Astrocyte (in vitro differentiated cells and primary cell): Measurements from ENCODE around the gene DSN1.

Source experiments
- EZH2 ChIP-seq: IDR thresholded peaks from 2 replicates; pipeline ENCODE4 v1.6.1; 2012; ENCODE audit warnings: mild to moderate bottlenecking, low read length, inconsistent platforms; ENCODE audit not compliant: insufficient read depth
- TF ChIP-seq, protein P1 (sequence below): IDR thresholded peaks from 2 replicates; pipeline ENCODE4 v1.5.1; 2011; ENCODE audit warnings: low read depth, mild to moderate bottlenecking, inconsistent platforms, low read length, moderate library complexity; ENCODE audit not compliant: insufficient read depth

DNA sequence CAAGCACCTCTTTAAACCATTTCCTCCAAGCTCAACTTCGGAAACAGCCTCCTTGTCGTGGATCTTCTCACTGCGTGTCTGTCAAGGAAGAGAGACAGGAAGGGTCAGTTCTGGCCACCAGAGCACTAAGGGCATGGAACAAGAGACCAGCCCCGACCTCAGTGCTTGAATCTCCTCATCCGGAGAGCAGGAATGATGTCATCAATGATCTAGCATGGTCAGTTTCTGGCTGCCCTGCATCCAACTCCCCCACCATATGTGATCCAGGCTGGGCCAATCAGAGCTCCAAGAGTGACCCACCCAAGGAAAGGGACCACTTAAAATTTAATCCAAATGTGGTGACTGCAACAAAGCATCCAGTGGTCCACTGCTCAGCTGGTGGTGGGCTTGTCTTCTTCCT lies 23.3 kb upstream of the DSN1 start:
- no peak for TF ChIP-seq EZH2
- TF ChIP-seq, protein P1, sequence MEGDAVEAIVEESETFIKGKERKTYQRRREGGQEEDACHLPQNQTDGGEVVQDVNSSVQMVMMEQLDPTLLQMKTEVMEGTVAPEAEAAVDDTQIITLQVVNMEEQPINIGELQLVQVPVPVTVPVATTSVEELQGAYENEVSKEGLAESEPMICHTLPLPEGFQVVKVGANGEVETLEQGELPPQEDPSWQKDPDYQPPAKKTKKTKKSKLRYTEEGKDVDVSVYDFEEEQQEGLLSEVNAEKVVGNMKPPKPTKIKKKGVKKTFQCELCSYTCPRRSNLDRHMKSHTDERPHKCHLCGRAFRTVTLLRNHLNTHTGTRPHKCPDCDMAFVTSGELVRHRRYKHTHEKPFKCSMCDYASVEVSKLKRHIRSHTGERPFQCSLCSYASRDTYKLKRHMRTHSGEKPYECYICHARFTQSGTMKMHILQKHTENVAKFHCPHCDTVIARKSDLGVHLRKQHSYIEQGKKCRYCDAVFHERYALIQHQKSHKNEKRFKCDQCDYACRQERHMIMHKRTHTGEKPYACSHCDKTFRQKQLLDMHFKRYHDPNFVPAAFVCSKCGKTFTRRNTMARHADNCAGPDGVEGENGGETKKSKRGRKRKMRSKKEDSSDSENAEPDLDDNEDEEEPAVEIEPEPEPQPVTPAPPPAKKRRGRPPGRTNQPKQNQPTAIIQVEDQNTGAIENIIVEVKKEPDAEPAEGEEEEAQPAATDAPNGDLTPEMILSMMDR, result no peak
